MM.1S (cell line): ENCODE data around the gene SVIP.

Source experiments
- DNase-seq: peaks from one replicate; pipeline ENCODE4 v3.0.0-alpha.2; 2015
- H2AFZ ChIP-seq: fragments of 300-600 bp; sonication (generic); 2 replicates; pipeline ENCODE4 v1.6.0; 2016; ENCODE audit warnings: antibody characterized with exemption, low read length
- H3F3A ChIP-seq: fragments of 300-600 bp; sonication (generic); 2 replicates; pipeline ENCODE4 v1.6.1; 2016; ENCODE audit warnings: mild to moderate bottlenecking, antibody characterized with exemption, low read length, moderate library complexity, mixed read lengths; ENCODE audit not compliant: insufficient read depth
- H3K27ac ChIP-seq: fragments of 300-600 bp; sonication (generic); 2 replicates; pipeline ENCODE4 v1.5.1; 2016; ENCODE audit warnings: mild to moderate bottlenecking, low read length
- H3K27me3 ChIP-seq: fragments of 300-600 bp; sonication (generic); replicated peaks from 2 replicates; pipeline ENCODE4 v1.6.0; 2016; ENCODE audit warnings: low read length; ENCODE audit not compliant: insufficient read depth
- H3K36me3 ChIP-seq: fragments of 300-600 bp; sonication (generic); replicated peaks from 2 replicates; pipeline ENCODE4 v1.6.1; 2016; ENCODE audit warnings: mild to moderate bottlenecking, low read length, mixed read lengths; ENCODE audit not compliant: insufficient read depth
- H3K4me1 ChIP-seq: fragments of 300-600 bp; sonication (generic); 2 replicates; pipeline ENCODE4 v1.6.1; 2016; ENCODE audit warnings: low read length, mixed read lengths
- H3K4me2 ChIP-seq: fragments of 300-600 bp; sonication (generic); 2 replicates; pipeline ENCODE4 v1.6.0; 2016; ENCODE audit warnings: low read depth, low read length
- H3K4me3 ChIP-seq: fragments of 300-600 bp; sonication (generic); 2 replicates; pipeline ENCODE4 v1.5.1; 2016; ENCODE audit warnings: low read length, mixed read lengths
- H3K79me2 ChIP-seq: fragments of 300-600 bp; sonication (generic); 2 replicates; pipeline ENCODE4 v1.6.1; 2016; ENCODE audit warnings: mixed run types, low read length, mixed read lengths
- H3K9ac ChIP-seq: fragments of 300-600 bp; sonication (generic); 2 replicates; pipeline ENCODE4 v1.6.1; 2016; ENCODE audit warnings: low read length, mixed read lengths
- H3K9me2 ChIP-seq: fragments of 300-600 bp; sonication (generic); replicated peaks from 2 replicates; pipeline ENCODE4 v1.6.1; 2016; ENCODE audit warnings: mild to moderate bottlenecking, low read length, mixed read lengths; ENCODE audit not compliant: insufficient read depth
- H3K9me3 ChIP-seq: fragments of 300-600 bp; sonication (generic); replicated peaks from 2 replicates; pipeline ENCODE4 v1.6.1; 2016; ENCODE audit warnings: mild to moderate bottlenecking, low read length, mixed read lengths; ENCODE audit not compliant: insufficient read depth
- H4K20me1 ChIP-seq: fragments of 300-600 bp; sonication (generic); 2 replicates; pipeline ENCODE4 v1.6.1; 2016; ENCODE audit warnings: mild to moderate bottlenecking, low read length, moderate library complexity, mixed read lengths; ENCODE audit not compliant: insufficient read depth
- CTCF ChIP-seq: fragments of 300-600 bp; sonication (generic); IDR thresholded peaks from 2 replicates; pipeline ENCODE4 v1.5.1; 2016; ENCODE audit warnings: antibody characterized with exemption, low read length, mixed read lengths
- EZH2 ChIP-seq: fragments of 300-600 bp; sonication (generic); optimal IDR thresholded peaks from 2 replicates; pipeline ENCODE3; 2017; ENCODE audit warnings: low read depth, mild to moderate bottlenecking, antibody characterized with exemption, low read length, mixed read lengths
- EZH2phosphoT487 ChIP-seq: fragments of 300-600 bp; sonication (generic); IDR thresholded peaks from 2 replicates; pipeline ENCODE4 v1.6.1; 2018; ENCODE audit warnings: antibody characterized with exemption, low read length

The SVIP gene

DNA sequence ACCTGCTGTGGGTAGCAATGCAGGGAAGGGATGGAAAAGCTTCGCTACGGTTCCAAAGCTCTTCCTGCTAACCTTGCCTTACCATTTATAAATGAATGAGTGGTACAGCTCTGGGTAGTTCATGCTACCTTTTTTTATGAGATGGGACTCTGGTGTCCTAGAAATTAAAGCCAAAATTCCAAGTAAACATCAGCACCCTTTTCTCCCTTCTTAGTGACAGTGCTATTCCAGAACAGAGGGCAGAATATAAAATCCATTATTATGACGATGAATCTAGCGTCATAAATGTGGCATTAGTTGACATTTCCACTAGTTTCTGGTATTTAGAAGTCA, 447 bp upstream of the SVIP start:
- no peaks in the 10 kb centered on the region for H3K9me2 ChIP-seq
- H3K27ac ChIP-seq, result peak overlapping the region; percentile 29; the same call in 1 of the 2 replicates
- peaks cover 10% of the 10 kb centered on the region; the same call in 1 of the 2 replicates for H3K4me1 ChIP-seq
- peak overlapping the region; percentile 54 for H3K4me3 ChIP-seq
- peaks cover 45% of the 10 kb centered on the region for H3K79me2 ChIP-seq
- TF ChIP-seq CTCF (no peak), EZH2phosphoT487 (no peak), EZH2 (no peak)
- H3K9me3 ChIP-seq, result no peaks in the 10 kb centered on the region
- peaks cover 9% of the 10 kb centered on the region for H3K36me3 ChIP-seq
- H3K9ac ChIP-seq, result 0 out of 2 replicates have a peak overlapping the region, but pooled peaks have one; percentile 15
- H3K4me2 ChIP-seq, result peak overlapping the region; percentile 77
- H3F3A ChIP-seq, result 0 out of 2 replicates have a peak, but pooled peaks cover 4% of the 10 kb centered on the region
- H2AFZ ChIP-seq, result no peak overlapping the region
- no peaks in the 10 kb centered on the region for H3K27me3 ChIP-seq
- DNase-seq, result no peak
- no peaks in the 10 kb centered on the region for H4K20me1 ChIP-seq

DNA sequence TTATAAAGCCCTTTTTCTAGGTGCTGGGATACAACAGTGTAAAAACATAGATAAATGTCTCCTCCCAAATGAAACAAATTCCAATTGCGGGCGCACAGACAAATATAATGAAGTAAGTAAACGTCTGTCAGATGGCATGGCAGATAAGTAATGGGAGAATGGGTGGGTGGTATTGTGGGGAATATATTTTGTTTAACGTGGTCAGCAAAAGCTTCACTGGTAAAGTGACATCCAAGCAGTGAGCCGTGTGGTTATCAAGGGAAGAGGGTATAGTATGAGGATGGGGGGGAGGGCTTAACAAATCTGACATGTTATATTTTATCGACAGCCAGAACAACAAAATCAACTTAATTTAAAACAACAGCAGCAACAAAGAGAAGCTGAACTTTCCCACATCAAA, 1.2 kb downstream of the SVIP start:
- H3F3A ChIP-seq, result 0 out of 2 replicates have a peak, but pooled peaks cover 4% of the 10 kb centered on the region
- no peaks in the 10 kb centered on the region for H3K27me3 ChIP-seq
- H3K36me3 ChIP-seq, result peaks cover 9% of the 10 kb centered on the region
- peak overlapping the region; percentile 97 for H3K4me3 ChIP-seq
- H2AFZ ChIP-seq, result no peak overlapping the region
- H3K4me1 ChIP-seq, result peaks cover 10% of the 10 kb centered on the region; the same call in 1 of the 2 replicates
- peak overlapping the region; percentile 91 for H3K9ac ChIP-seq
- no peaks in the 10 kb centered on the region for H4K20me1 ChIP-seq
- H3K4me2 ChIP-seq, result peak overlapping the region; percentile 75
- DNase-seq, result peak; percentile 17
- H3K9me3 ChIP-seq, result no peaks in the 10 kb centered on the region
- no peaks in the 10 kb centered on the region for H3K9me2 ChIP-seq
- no peak for TF ChIP-seq CTCF
- no peak for TF ChIP-seq EZH2
- no peak for TF ChIP-seq EZH2phosphoT487
- H3K27ac ChIP-seq, result peak overlapping the region; percentile 90; the same call in 1 of the 2 replicates
- H3K79me2 ChIP-seq, result peaks cover 59% of the 10 kb centered on the region

GRCh38 chr11:22822203-22822602, 7.4 kb downstream of the SVIP start:
- no peaks in the 10 kb centered on the region for H3K9me3 ChIP-seq
- no peak overlapping the region for H3K9ac ChIP-seq
- no peak for DNase-seq
- H3K27me3 ChIP-seq, result no peaks in the 10 kb centered on the region
- H3K36me3 ChIP-seq, result peaks cover 28% of the 10 kb centered on the region
- H3K4me2 ChIP-seq, result no peak overlapping the region
- no peak overlapping the region for H3K27ac ChIP-seq
- TF ChIP-seq CTCF (no peak), EZH2phosphoT487 (no peak), EZH2 (no peak)
- no peaks in the 10 kb centered on the region; the same call in none of the 2 replicates for H3F3A ChIP-seq
- H3K9me2 ChIP-seq, result no peaks in the 10 kb centered on the region
- H2AFZ ChIP-seq, result no peak overlapping the region
- no peaks in the 10 kb centered on the region for H3K4me1 ChIP-seq
- no peaks in the 10 kb centered on the region for H4K20me1 ChIP-seq
- H3K4me3 ChIP-seq, result no peak overlapping the region
- H3K79me2 ChIP-seq, result peaks cover 56% of the 10 kb centered on the region
